ENCODE data around the gene POLR2F. TPM values are rescaled to one million over a fixed set of nuclear protein-coding genes. Genes with fewer than 3 reads are reported as not detected.

Gene POLR2F
- 45.0 and 75.7 TPM in 2 replicates for total RNA-seq

DNA sequence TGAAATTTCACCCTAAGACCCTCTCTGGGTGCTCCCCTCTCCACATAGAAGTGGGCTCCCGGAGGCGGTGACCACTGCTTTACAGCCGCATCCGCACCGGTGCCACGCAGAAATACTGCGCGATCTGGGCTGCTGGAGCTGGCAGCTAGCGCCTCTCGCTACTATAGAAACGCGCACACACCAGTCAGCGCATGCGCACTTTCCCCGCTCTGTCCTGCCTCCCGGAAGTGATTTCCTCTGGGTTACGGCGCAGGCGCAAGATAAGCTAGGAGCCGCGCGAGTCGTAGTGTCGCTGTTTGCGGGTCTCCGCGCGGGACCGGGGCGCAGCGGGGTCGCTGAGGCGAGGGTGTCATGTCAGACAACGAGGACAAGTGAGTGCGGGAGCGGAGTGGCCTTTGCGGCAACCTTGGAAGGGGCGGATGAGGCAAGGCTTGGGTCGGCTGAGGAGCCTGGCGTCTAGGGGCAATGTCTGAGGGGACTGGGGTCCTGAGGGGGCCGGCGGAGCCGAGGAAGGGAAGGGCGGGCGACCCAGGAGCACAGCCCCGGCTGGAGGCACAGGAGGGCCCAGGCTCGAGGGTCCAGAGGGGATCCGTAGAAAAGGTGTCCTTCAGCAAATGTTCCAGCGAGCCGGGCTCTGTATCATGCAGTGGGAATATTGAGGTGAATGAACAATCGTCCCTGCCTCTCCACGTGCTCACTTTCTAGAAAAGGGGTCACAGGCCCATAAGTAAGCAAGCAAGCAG lies at the start of gene POLR2F, which contains the start of gene C22orf23:
Gene POLR2F (plus strand): TSS at position 263 of the 743 bp plus-strand sequence. CDS start 89 bp downstream, at position 352.
Gene C22orf23 (minus strand): TSS at position 165 of the 743 bp plus-strand sequence. CDS start 452 bp downstream, outside the sequence.

DNA sequence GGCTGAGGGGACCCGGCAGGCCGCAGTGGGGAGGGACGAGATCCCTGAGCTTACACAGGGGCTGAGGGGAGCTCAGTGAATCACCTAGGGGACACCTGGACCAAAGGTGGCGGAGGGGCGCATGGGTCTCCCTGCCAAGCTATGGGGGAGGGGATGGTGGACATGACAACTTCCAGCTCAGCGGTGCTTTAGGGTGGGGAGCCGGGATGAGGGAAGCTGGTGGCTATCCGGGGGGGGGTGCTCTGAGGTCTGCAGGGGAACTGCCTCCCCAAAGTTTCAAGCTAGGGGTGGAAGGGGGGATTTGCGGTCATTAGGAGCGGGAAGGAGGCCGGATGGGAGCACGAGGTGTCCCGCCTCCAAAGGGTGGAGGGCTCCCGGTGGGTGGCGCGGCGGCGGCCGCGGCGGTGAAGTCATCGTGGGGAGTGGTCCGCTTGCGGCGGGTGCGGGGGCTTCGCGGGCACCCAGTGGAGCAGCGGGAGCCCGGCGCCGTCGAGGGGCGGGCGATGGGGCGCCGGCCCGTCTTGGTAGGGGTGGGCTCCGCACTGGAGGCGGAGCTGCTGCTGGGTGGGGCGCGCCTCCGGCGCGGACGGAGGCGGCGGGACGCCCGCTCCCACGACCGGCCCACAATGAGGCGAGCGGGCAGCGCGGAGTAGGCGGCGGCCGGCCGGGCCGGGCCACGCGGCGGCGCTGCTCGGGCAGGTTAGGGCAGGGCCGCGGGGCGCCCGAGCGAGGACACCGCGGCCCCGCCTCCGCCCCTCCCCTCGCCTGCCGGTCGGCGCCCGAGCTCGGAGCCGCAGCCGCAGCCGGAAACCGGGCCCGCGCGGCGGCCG lies 47.8 kb upstream of the POLR2F start, which contains the start of gene MICALL1:
Gene MICALL1 (plus strand): TSS at position 764 of the 830 bp plus-strand sequence. CDS start 126 bp downstream, outside the sequence.

DNA sequence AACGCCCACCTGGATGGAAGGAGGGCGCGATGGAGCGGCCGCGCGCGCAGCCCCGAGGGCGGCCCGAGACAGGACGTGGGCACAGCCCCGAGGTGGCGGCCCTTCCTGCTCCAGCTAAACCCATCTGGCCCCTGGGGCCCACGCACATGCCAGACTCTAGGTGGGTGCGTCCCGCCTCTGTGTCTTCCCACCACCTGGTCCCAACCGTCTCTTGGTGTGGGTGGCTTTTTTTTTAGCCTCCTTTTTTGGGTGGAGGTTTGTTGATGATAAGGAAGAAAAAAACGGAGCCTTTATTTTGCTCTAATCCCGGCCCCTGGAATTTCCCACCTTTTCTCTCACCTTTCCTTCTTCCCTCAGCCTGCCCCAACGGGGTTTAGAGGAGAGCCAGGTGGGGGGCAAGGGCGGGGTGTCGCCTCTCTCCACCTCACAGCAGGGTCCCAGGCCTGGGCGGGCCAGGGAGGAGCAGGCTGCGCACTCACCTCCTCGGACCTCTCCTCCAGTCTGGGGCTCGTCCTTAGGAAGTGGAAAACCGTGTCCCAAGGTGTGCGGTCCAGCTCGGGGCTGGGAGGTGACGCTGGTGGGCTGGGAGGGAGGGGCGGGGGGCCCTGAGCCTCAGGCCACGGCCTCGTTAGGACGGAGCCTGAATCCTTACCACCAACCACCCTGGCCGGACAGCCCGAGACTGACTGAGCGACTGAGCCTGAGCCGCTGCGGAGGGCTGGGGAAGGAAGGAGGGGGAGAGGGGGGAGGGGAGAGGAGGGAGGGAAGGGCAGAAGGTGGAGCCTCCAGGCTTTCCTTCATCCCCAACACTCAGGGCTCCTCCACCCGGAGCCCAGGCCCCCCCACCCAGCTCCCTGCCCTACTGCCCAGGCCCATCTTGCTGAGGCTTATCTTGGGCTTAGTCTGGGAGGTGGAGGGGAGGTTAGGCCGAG lies 30.6 kb downstream of the POLR2F start, which contains the start of gene SOX10:
Gene SOX10 (minus strand): TSS at position 696 of the 932 bp plus-strand sequence. CDS start 771 bp downstream, outside the sequence.

Other genes starting within 250 kb of the POLR2F start
- 14.2 and 34.6 TPM in 2 replicates for gene GCAT, start 145.8 kb upstream of the POLR2F start, total RNA-seq
- gene GALR3, start 130.3 kb upstream of the POLR2F start, total RNA-seq, result not detected in 2 replicates
- gene ANKRD54, start 109.4 kb upstream of the POLR2F start, total RNA-seq, result 17.2 and 25.2 TPM in 2 replicates
- 235 and 342 TPM in 2 replicates for gene EIF3L, start 104.3 kb upstream of the POLR2F start, total RNA-seq
- 22.3 and 71.9 TPM in 2 replicates for gene MICALL1, start 47.4 kb upstream of the POLR2F start, total RNA-seq
- 0.16 TPM in 1 of 2 replicates, not detected in the other for gene C22orf23, start 98 bp upstream of the POLR2F start, total RNA-seq
- not detected in 2 replicates for gene SOX10, start 30.9 kb downstream of the POLR2F start, total RNA-seq
- gene PICK1, start 103.7 kb downstream of the POLR2F start, total RNA-seq, result 8.3 and 23.7 TPM in 2 replicates
- gene SLC16A8, start 130.5 kb downstream of the POLR2F start, total RNA-seq, result 0.16 TPM in 1 of 2 replicates, not detected in the other
- gene BAIAP2L2, start 157.0 kb downstream of the POLR2F start, total RNA-seq, result 0.16 and 0.19 TPM in 2 replicates
- gene PLA2G6, start 228.1 kb downstream of the POLR2F start, total RNA-seq, result 3.2 and 8.3 TPM in 2 replicates
- 51.8 and 127 TPM in 2 replicates for gene MAFF, start 248.3 kb downstream of the POLR2F start, total RNA-seq